NCI-H774 (cell line): ENCODE measurements around the gene GGACT.

ENCODE experiments used
- DNase-seq: peaks from one replicate; lab custom pipeline; 2025; lab: John Stamatoyannopoulos, UW

GGACT gene

GRCh38 chr13:100513171-100513570, 75.4 kb downstream of the GGACT start:
- DNase-seq: no peak

- no peak for DNase-seq
These were observed 76.2 kb downstream of the GGACT start for GRCh38 chr13:100512422-100512821.

- no peak for DNase-seq
These were observed 77.1 kb downstream of the GGACT start for GRCh38 chr13:100511466-100511865.

- peak; percentile 43 for DNase-seq
These were observed 78.2 kb downstream of the GGACT start for GRCh38 chr13:100510208-100510957.

- DNase-seq: peak; percentile 40
These were observed 79.6 kb downstream of the GGACT start for GRCh38 chr13:100508996-100509395.

GRCh38 chr13:100508455-100508854, 80.1 kb downstream of the GGACT start:
- DNase-seq: peak; percentile 60

- peak; percentile 77 for DNase-seq
These were observed 81.8 kb downstream of the GGACT start for GRCh38 chr13:100506600-100507422.

GRCh38 chr13:100506154-100506553, 82.4 kb downstream of the GGACT start:
- DNase-seq: no peak

GRCh38 chr13:100503622-100504021, 85.0 kb downstream of the GGACT start:
- no peak for DNase-seq

GRCh38 chr13:100502446-100502845, 86.1 kb downstream of the GGACT start:
- DNase-seq: no peak

GRCh38 chr13:100497389-100497788, 91.2 kb downstream of the GGACT start:
- no peak for DNase-seq

- peak; percentile 49 for DNase-seq
These were observed 93.1 kb downstream of the GGACT start for GRCh38 chr13:100495455-100495854.

GRCh38 chr13:100493418-100493817, 95.2 kb downstream of the GGACT start:
- DNase-seq: no peak

- DNase-seq: peak; percentile 27
These were observed 97.3 kb downstream of the GGACT start for GRCh38 chr13:100491164-100491842.

- peak; percentile 61 for DNase-seq
These were observed 97.9 kb downstream of the GGACT start for GRCh38 chr13:100490692-100491091.

GRCh38 chr13:100485265-100485664, 103.3 kb downstream of the GGACT start:
- no peak for DNase-seq

- no peak for DNase-seq
These were observed 103.9 kb downstream of the GGACT start for GRCh38 chr13:100484702-100485101.

- DNase-seq: no peak
These were observed 104.7 kb downstream of the GGACT start for GRCh38 chr13:100483841-100484381.

GRCh38 chr13:100483139-100483538, 105.5 kb downstream of the GGACT start:
- no peak for DNase-seq

GRCh38 chr13:100480676-100481075, 107.9 kb downstream of the GGACT start:
- DNase-seq: no peak
